HCT116 (cell line): ENCODE results near the gene ACAD8. TPM values are rescaled to one million over a fixed set of nuclear protein-coding genes. Genes with fewer than 3 reads are reported as not detected.

ENCODE experiments used
- ATAC-seq: fragments of 200-7000 bp; cut with Tn5 transposase; 2 replicates; pipeline ENCODE4 v1.9.1; 2020; ENCODE audit warnings: mild to moderate bottlenecking, moderate library complexity
- BruUV-seq: library from RNA; stranded (reverse); fragments of 400-500 nt; replicated peaks from 2 replicates; lab custom pipeline; 2021; lab: Mats Ljungman, UMichigan
- CTCF ChIA-PET: fragments of 300-600 bp; sonication (Branson Sonifier 250); formaldehyde crosslinking; loops from one replicate; lab custom pipeline; 2021; ENCODE audit warnings: antibody characterized with exemption; lab: Charles Lee
- POLR2A ChIA-PET: fragments of 300-600, 350-600 bp; sonication (Branson Sonifier 250); formaldehyde crosslinking; loops from one replicate; lab custom pipeline; 2021; ENCODE audit warnings: antibody characterized with exemption; lab: Charles Lee
- RAD21 ChIA-PET, 2 experiments: fragments of 300-600 bp; sonication (Branson Sonifier 250); formaldehyde crosslinking; loops; one replicate each; lab custom pipeline; 2023; ENCODE audit warnings: low total read pairs in 2 of 2; ENCODE audit not compliant: uncharacterized antibody in 2 of 2, unreplicated experiment in 2 of 2, low non-redundant PET in 1 of 2; lab: Charles Lee
- DNase-seq: peaks from one replicate; pipeline ENCODE4 v3.0.0-alpha.2; 2010; ENCODE audit warnings: low read depth, low spot score
- H2AFZ ChIP-seq: fragments of 200-600 bp; shearing (Covaris generic), sonication (generic); 2 replicates; pipeline ENCODE4 v1.6.1; 2017; ENCODE audit warnings: low read depth, mixed run types, mixed read lengths, antibody characterized with exemption, low read length; ENCODE audit not compliant: poor library complexity, severe bottlenecking
- H3K27ac ChIP-seq: 2 replicates; pipeline ENCODE4 v1.5.1; 2012; ENCODE audit warnings: low read depth, low read length
- H3K27me3 ChIP-seq: fragments of 200-600 bp; sonication (generic); 2 replicates; pipeline ENCODE4 v1.6.1; 2016; ENCODE audit warnings: mixed run types, low read length, mixed read lengths; ENCODE audit not compliant: insufficient read depth
- H3K36me3 ChIP-seq, 2 experiments: fragments of 200-500 bp in 1 of 2; fragments of 200-600 bp in 1 of 2; sonication (Bioruptor generic) in 1 of 2; sonication (generic) in 1 of 2; 2 replicates each; pipeline versions ENCODE4 v1.5.1 to v1.6.1; 2014 to 2016; ENCODE audit warnings: low read length in 2 of 2, inconsistent platforms in 1 of 2, mixed read lengths in 1 of 2, mixed run types in 1 of 2; ENCODE audit not compliant: insufficient read depth in 2 of 2, control insufficient read depth in 1 of 2
- H3K4me1 ChIP-seq, 2 experiments: fragments of 200-600 bp in 1 of 2; sonication (generic) in 1 of 2; 2 replicates each; pipeline versions ENCODE4 v1.5.1 to v1.6.1; 2012 to 2017; ENCODE audit warnings: low read length in 2 of 2, inconsistent platforms in 1 of 2, mild to moderate bottlenecking in 1 of 2, mixed read lengths in 1 of 2, mixed run types in 1 of 2, moderate library complexity in 1 of 2; ENCODE audit not compliant: insufficient read depth in 2 of 2, control insufficient read depth in 1 of 2
- H3K4me2 ChIP-seq: fragments of 200-600 bp; sonication (generic); 2 replicates; pipeline ENCODE4 v1.6.1; 2017; ENCODE audit warnings: mixed run types, low read length, mixed read lengths
- H3K4me3 ChIP-seq, 2 experiments: fragments of 200-600 bp in 1 of 2; sonication (generic) in 1 of 2; replicated peaks in 1 of 2; 2 replicates each; pipeline ENCODE4 v1.5.1; 2011 to 2016; ENCODE audit warnings: low read length in 2 of 2, control low read depth in 1 of 2, low read depth in 1 of 2, mild to moderate bottlenecking in 1 of 2, mixed read lengths in 1 of 2, mixed run types in 1 of 2
- H3K79me2 ChIP-seq: fragments of 200-600 bp; sonication (generic); 2 replicates; pipeline ENCODE4 v1.6.1; 2017; ENCODE audit warnings: mild to moderate bottlenecking, mixed run types, low read length, moderate library complexity, mixed read lengths; ENCODE audit not compliant: insufficient read depth
- H3K9ac ChIP-seq: fragments of 200-600 bp; sonication (generic); 2 replicates; pipeline ENCODE4 v1.6.1; 2016; ENCODE audit warnings: low read length, mixed read lengths
- H3K9me2 ChIP-seq: fragments of 200-600 bp; sonication (generic), shearing (Covaris generic); 2 replicates; pipeline ENCODE4 v1.6.1; 2017; ENCODE audit warnings: mixed run types, mild to moderate bottlenecking, moderate library complexity; ENCODE audit not compliant: insufficient read depth
- H3K9me3 ChIP-seq, 2 experiments: fragments of 200-500 bp in 1 of 2; fragments of 200-600 bp in 1 of 2; sonication (Bioruptor generic) in 1 of 2; sonication (generic) in 1 of 2; 2 replicates each; pipeline ENCODE4 v1.6.1; 2014 to 2017; ENCODE audit warnings: low read length in 2 of 2, mixed read lengths in 2 of 2, inconsistent platforms in 1 of 2, low read depth in 1 of 2, mild to moderate bottlenecking in 1 of 2, mixed run types in 1 of 2, moderate library complexity in 1 of 2; ENCODE audit not compliant: control insufficient read depth in 1 of 2, insufficient read depth in 1 of 2
- H4K20me1 ChIP-seq: fragments of 200-600 bp; sonication (generic), shearing (Covaris generic); 2 replicates; pipeline ENCODE4 v1.6.1; 2017; ENCODE audit warnings: mixed run types, mild to moderate bottlenecking, moderate library complexity; ENCODE audit not compliant: insufficient read depth
- ATF3 ChIP-seq: IDR thresholded peaks from 2 replicates; pipeline ENCODE4 v1.6.1; 2012
- CBX3 ChIP-seq: IDR thresholded peaks from 2 replicates; pipeline ENCODE4 v1.6.1; 2012; ENCODE audit warnings: low read depth
- CEBPB ChIP-seq: IDR thresholded peaks from 2 replicates; pipeline ENCODE4 v1.6.1; 2012; ENCODE audit warnings: low read depth
- CTCF ChIP-seq, 3 experiments: fragments of 200-600 bp in 1 of 3; sonication (generic) in 1 of 3; IDR thresholded peaks in 2 of 3; conservative IDR thresholded peaks in 1 of 3; 2 replicates each; pipeline ENCODE4 v1.5.1; 2012 to 2017; ENCODE audit warnings: low read depth in 2 of 3, low read length in 2 of 3, antibody characterized with exemption in 1 of 3, borderline replicate concordance in 1 of 3, control low read depth in 1 of 3, mild to moderate bottlenecking in 1 of 3, mixed read lengths in 1 of 3, mixed run types in 1 of 3, moderate library complexity in 1 of 3; ENCODE audit not compliant: insufficient read depth in 1 of 3
- EGR1 ChIP-seq: IDR thresholded peaks from 2 replicates; pipeline ENCODE4 v1.6.1; 2012; ENCODE audit warnings: low read depth
- ELF1 ChIP-seq: IDR thresholded peaks from 2 replicates; pipeline ENCODE4 v1.6.1; 2012; ENCODE audit warnings: low read depth, borderline replicate concordance
- EZH2phosphoT487 ChIP-seq: fragments of 200-600 bp; IDR thresholded peaks from 2 replicates; pipeline ENCODE4 v1.6.1; 2018; ENCODE audit warnings: antibody characterized with exemption, borderline replicate concordance
- FOSL1 ChIP-seq: IDR thresholded peaks from 2 replicates; pipeline ENCODE4 v1.6.1; 2012; ENCODE audit warnings: low read depth
- JUND ChIP-seq: IDR thresholded peaks from 2 replicates; pipeline ENCODE4 v1.6.1; 2012
- POLR2AphosphoS5 ChIP-seq: IDR thresholded peaks from 2 replicates; pipeline ENCODE4 v1.6.1; 2011; ENCODE audit warnings: mild to moderate bottlenecking, low read depth, low read length, moderate library complexity
- RAD21 ChIP-seq: IDR thresholded peaks from 2 replicates; pipeline ENCODE4 v1.6.1; 2012; ENCODE audit warnings: low read depth, mild to moderate bottlenecking
- SP1 ChIP-seq: IDR thresholded peaks from 2 replicates; pipeline ENCODE4 v1.6.1; 2012; ENCODE audit warnings: low read depth
- SRF ChIP-seq: IDR thresholded peaks from 2 replicates; pipeline ENCODE4 v1.6.1; 2012; ENCODE audit warnings: low read depth
- TCF7L2 ChIP-seq: IDR thresholded peaks from 2 replicates; pipeline ENCODE4 v1.7.0; 2011; ENCODE audit warnings: borderline replicate concordance, inconsistent platforms; ENCODE audit not compliant: insufficient read depth, insufficient read length; ENCODE audit errors: extremely low read depth
- ZFX ChIP-seq: fragments of 450-650 bp; IDR thresholded peaks from 2 replicates; pipeline ENCODE4 v1.6.1; 2017
- ZNF274 ChIP-seq: fragments of 200-500 bp; sonication (Bioruptor generic); IDR thresholded peaks from 2 replicates; pipeline ENCODE4 v1.6.1; 2014; ENCODE audit warnings: mild to moderate bottlenecking, low read depth, low read length, inconsistent platforms
- intact Hi-C: fragments of 100-400 bp; cut with micrococcal nuclease; formaldehyde crosslinking; loops from 2 replicates; pipeline ENCODE4 v1.10.0; 2022
- total RNA-seq: library from RNA; stranded (reverse); gene quantifications from one replicate; pipeline ENCODE4 v1.2.1, GENCODE V29; 2021; ENCODE audit not compliant: unreplicated experiment

Gene ACAD8
- total RNA-seq, 1 experiment from 2014 or later: 21.0 TPM

GRCh38 chr11:134292661-134293060, 39.3 kb downstream of the ACAD8 start:
- Histone ChIP-seq H3K27me3 (no peaks in the 10 kb centered on the region), H3K4me2 (no peak overlapping the region), H3K36me3 (no peaks in the 10 kb centered on the region), H3K79me2 (no peaks in the 10 kb centered on the region), H3K4me1 (no peaks in the 10 kb centered on the region), H3K4me3 (no peak overlapping the region), H3K9me3 (no peaks in the 10 kb centered on the region), H2AFZ (no peak overlapping the region), H3K27ac (no peak overlapping the region), H4K20me1 (no peaks in the 10 kb centered on the region), H3K9ac (no peak overlapping the region), H3K9me2 (no peaks in the 10 kb centered on the region)
- no peak for TF ChIP-seq ELF1
- TF ChIP-seq ZFX: no peak
- no peak for TF ChIP-seq SP1
- no peak for TF ChIP-seq EZH2phosphoT487
- TF ChIP-seq JUND: no peak
- TF ChIP-seq SRF: no peak
- no peak for TF ChIP-seq EGR1
- TF ChIP-seq TCF7L2: no peak
- ChIA-PET POLR2A (no interaction called here), CTCF (no interaction called here), RAD21 (no interaction called here)
- intact Hi-C loops: no loop called here
- BruUV-seq: no TSS peak
- DNase-seq (no peak), ATAC-seq (no peak)

GRCh38 chr11:134293119-134294113, 40.0 kb downstream of the ACAD8 start:
- Histone ChIP-seq H3K27me3 (no peaks in the 10 kb centered on the region), H3K4me3 (no peak overlapping the region), H3K9me3 (no peaks in the 10 kb centered on the region), H3K4me2 (no peak overlapping the region), H3K4me1 (no peaks in the 10 kb centered on the region), H3K36me3 (no peaks in the 10 kb centered on the region), H2AFZ (no peak overlapping the region), H3K9me2 (no peaks in the 10 kb centered on the region), H3K27ac (no peak overlapping the region), H3K9ac (no peak overlapping the region), H3K79me2 (no peaks in the 10 kb centered on the region), H4K20me1 (no peaks in the 10 kb centered on the region)
- RAD21 ChIA-PET: no interaction called here
- POLR2A ChIA-PET: no interaction called here
- CTCF ChIA-PET: no interaction called here
- DNase-seq (no peak), ATAC-seq (no peak)
- no TSS peak for BruUV-seq
- intact Hi-C loops: no loop called here
- TF ChIP-seq FOSL1: no peak
- TF ChIP-seq TCF7L2: no peak
- TF ChIP-seq EGR1: no peak
- no peak for TF ChIP-seq POLR2AphosphoS5
- TF ChIP-seq CBX3: no peak
- no peak for TF ChIP-seq ATF3
- no peak for TF ChIP-seq RAD21
- no peak for TF ChIP-seq ZNF274
- TF ChIP-seq JUND: no peak
- TF ChIP-seq CEBPB: no peak
- no peak for TF ChIP-seq ELF1
- no peak for TF ChIP-seq CTCF (IDR thresholded peaks at IDR 0.05 in 2 of 3, conservative IDR thresholded peaks at IDR 0.05 in 1 of 3; ENCODE audit: borderline replicate concordance in 1 of 3, insufficient read depth in 1 of 3, low read depth in 2 of 3, low read length in 2 of 3)
